ENCODE measurements around the gene PPP2R5B.

Gene PPP2R5B

GRCh38 chr11:64923944-64924909 is at the start of gene PPP2R5B:
TSS of gene PPP2R5B (plus strand) at chr11:64924689. CDS start at chr11:64925735, 1,046 bp downstream.
- no peaks in the 10 kb centered on the region for H3K27me3 ChIP-seq (ENCODE audit: control insufficient read depth, insufficient read depth, low read length)
- no peaks in the 10 kb centered on the region for H3K36me3 ChIP-seq (ENCODE audit: control insufficient read depth, insufficient read depth, low read length)
- H3K4me3 ChIP-seq (ENCODE audit: low read depth, low read length) = peak within 1 kb of the TSS; percentile 62
- H3K4me1 ChIP-seq (ENCODE audit: control insufficient read depth, insufficient read depth, low read length) = peaks cover 6% of the 10 kb centered on the region
- peak within 1 kb of the TSS; percentile 77 for H3K27ac ChIP-seq (ENCODE audit: low read depth, low read length)
- H3K9me3 ChIP-seq (ENCODE audit: control insufficient read depth, insufficient read depth, low read length) = no peaks in the 10 kb centered on the region
- H3K9ac ChIP-seq (ENCODE audit: low read depth, low read length) = peak within 1 kb of the TSS; percentile 24; the same call in 1 of the 2 replicates

- Histone ChIP-seq H3K4me1 (ENCODE audit: control insufficient read depth, insufficient read depth, low read length) (peaks cover 9% of the 10 kb centered on the region), H3K36me3 (ENCODE audit: control insufficient read depth, insufficient read depth, low read length) (peaks cover 7% of the 10 kb centered on the region; the same call in 1 of the 2 replicates), H3K4me3 (ENCODE audit: low read depth, low read length) (no peak overlapping the region), H3K27ac (ENCODE audit: low read depth, low read length) (no peak overlapping the region), H3K9ac (ENCODE audit: low read depth, low read length) (no peak overlapping the region), H3K27me3 (ENCODE audit: control insufficient read depth, insufficient read depth, low read length) (no peaks in the 10 kb centered on the region), H3K9me3 (ENCODE audit: control insufficient read depth, insufficient read depth, low read length) (no peaks in the 10 kb centered on the region)
Measured at GRCh38 chr11:64875369-64876228, 48.9 kb upstream of the PPP2R5B start.

GRCh38 chr11:64876229-64876750 is 48.2 kb upstream of the PPP2R5B start:
- H3K4me1 ChIP-seq (ENCODE audit: control insufficient read depth, insufficient read depth, low read length) = peaks cover 9% of the 10 kb centered on the region
- H3K36me3 ChIP-seq (ENCODE audit: control insufficient read depth, insufficient read depth, low read length) = peaks cover 7% of the 10 kb centered on the region; the same call in 1 of the 2 replicates
- no peak overlapping the region for H3K4me3 ChIP-seq (ENCODE audit: low read depth, low read length)
- no peak overlapping the region for H3K27ac ChIP-seq (ENCODE audit: low read depth, low read length)
- no peaks in the 10 kb centered on the region for H3K9me3 ChIP-seq (ENCODE audit: control insufficient read depth, insufficient read depth, low read length)
- no peaks in the 10 kb centered on the region for H3K27me3 ChIP-seq (ENCODE audit: control insufficient read depth, insufficient read depth, low read length)
- H3K9ac ChIP-seq (ENCODE audit: low read depth, low read length) = no peak overlapping the region

GRCh38 chr11:64876835-64877341 is 47.6 kb upstream of the PPP2R5B start:
- no peak overlapping the region for H3K9ac ChIP-seq (ENCODE audit: low read depth, low read length)
- H3K27ac ChIP-seq (ENCODE audit: low read depth, low read length) = no peak overlapping the region
- peak overlapping the region; percentile 88 for H3K4me3 ChIP-seq (ENCODE audit: low read depth, low read length)
- H3K36me3 ChIP-seq (ENCODE audit: control insufficient read depth, insufficient read depth, low read length) = peaks cover 7% of the 10 kb centered on the region; the same call in 1 of the 2 replicates
- no peaks in the 10 kb centered on the region for H3K9me3 ChIP-seq (ENCODE audit: control insufficient read depth, insufficient read depth, low read length)
- no peaks in the 10 kb centered on the region for H3K27me3 ChIP-seq (ENCODE audit: control insufficient read depth, insufficient read depth, low read length)
- H3K4me1 ChIP-seq (ENCODE audit: control insufficient read depth, insufficient read depth, low read length) = peaks cover 9% of the 10 kb centered on the region

GRCh38 chr11:64877390-64878222 is 46.9 kb upstream of the PPP2R5B start:
- Histone ChIP-seq H3K27me3 (ENCODE audit: control insufficient read depth, insufficient read depth, low read length) (no peaks in the 10 kb centered on the region), H3K36me3 (ENCODE audit: control insufficient read depth, insufficient read depth, low read length) (peaks cover 7% of the 10 kb centered on the region; the same call in 1 of the 2 replicates), H3K4me3 (ENCODE audit: low read depth, low read length) (peak overlapping the region; percentile 88), H3K9ac (ENCODE audit: low read depth, low read length) (peak overlapping the region; percentile 61), H3K4me1 (ENCODE audit: control insufficient read depth, insufficient read depth, low read length) (peaks cover 9% of the 10 kb centered on the region), H3K27ac (ENCODE audit: low read depth, low read length) (no peak overlapping the region), H3K9me3 (ENCODE audit: control insufficient read depth, insufficient read depth, low read length) (no peaks in the 10 kb centered on the region)

- peak overlapping the region; percentile 88 for H3K4me3 ChIP-seq (ENCODE audit: low read depth, low read length)
- H3K9ac ChIP-seq (ENCODE audit: low read depth, low read length) = peak overlapping the region; percentile 61
- no peak overlapping the region for H3K27ac ChIP-seq (ENCODE audit: low read depth, low read length)
- peaks cover 9% of the 10 kb centered on the region for H3K4me1 ChIP-seq (ENCODE audit: control insufficient read depth, insufficient read depth, low read length)
- H3K27me3 ChIP-seq (ENCODE audit: control insufficient read depth, insufficient read depth, low read length) = no peaks in the 10 kb centered on the region
- peaks cover 4% of the 10 kb centered on the region; the same call in 1 of the 2 replicates for H3K36me3 ChIP-seq (ENCODE audit: control insufficient read depth, insufficient read depth, low read length)
- no peaks in the 10 kb centered on the region for H3K9me3 ChIP-seq (ENCODE audit: control insufficient read depth, insufficient read depth, low read length)
Measured at GRCh38 chr11:64878223-64878493, 46.3 kb upstream of the PPP2R5B start.

- Histone ChIP-seq H3K27ac (ENCODE audit: low read depth, low read length) (peak within 1 kb of the TSS; percentile 79), H3K9ac (ENCODE audit: low read depth, low read length) (peak within 1 kb of the TSS; percentile 82), H3K4me1 (ENCODE audit: control insufficient read depth, insufficient read depth, low read length) (peaks cover 9% of the 10 kb centered on the region), H3K36me3 (ENCODE audit: control insufficient read depth, insufficient read depth, low read length) (no peaks in the 10 kb centered on the region; the same call in 1 of the 2 replicates), H3K4me3 (ENCODE audit: low read depth, low read length) (peak within 1 kb of the TSS; percentile 88), H3K9me3 (ENCODE audit: control insufficient read depth, insufficient read depth, low read length) (no peaks in the 10 kb centered on the region), H3K27me3 (ENCODE audit: control insufficient read depth, insufficient read depth, low read length) (no peaks in the 10 kb centered on the region)
Measured at GRCh38 chr11:64878494-64879243, 45.8 kb upstream of the PPP2R5B start, which contains the start of gene EHD1. TSS of gene EHD1 (minus strand) at chr11:64878621. CDS start at chr11:64878464, 157 bp downstream.

- Histone ChIP-seq H3K4me1 (ENCODE audit: control insufficient read depth, insufficient read depth, low read length) (peaks cover 9% of the 10 kb centered on the region), H3K4me3 (ENCODE audit: low read depth, low read length) (peak overlapping the region; percentile 88), H3K9ac (ENCODE audit: low read depth, low read length) (peak overlapping the region; percentile 82), H3K27me3 (ENCODE audit: control insufficient read depth, insufficient read depth, low read length) (no peaks in the 10 kb centered on the region), H3K36me3 (ENCODE audit: control insufficient read depth, insufficient read depth, low read length) (no peaks in the 10 kb centered on the region; the same call in 1 of the 2 replicates), H3K9me3 (ENCODE audit: control insufficient read depth, insufficient read depth, low read length) (no peaks in the 10 kb centered on the region), H3K27ac (ENCODE audit: low read depth, low read length) (peak overlapping the region; percentile 79)
Measured at GRCh38 chr11:64879244-64879900, 45.1 kb upstream of the PPP2R5B start.

- Histone ChIP-seq H3K4me3 (ENCODE audit: low read depth, low read length) (no peak overlapping the region), H3K9me3 (ENCODE audit: control insufficient read depth, insufficient read depth, low read length) (no peaks in the 10 kb centered on the region), H3K9ac (ENCODE audit: low read depth, low read length) (no peak overlapping the region), H3K27me3 (ENCODE audit: control insufficient read depth, insufficient read depth, low read length) (no peaks in the 10 kb centered on the region), H3K4me1 (ENCODE audit: control insufficient read depth, insufficient read depth, low read length) (peaks cover 9% of the 10 kb centered on the region), H3K27ac (ENCODE audit: low read depth, low read length) (no peak overlapping the region), H3K36me3 (ENCODE audit: control insufficient read depth, insufficient read depth, low read length) (no peaks in the 10 kb centered on the region)
Measured at GRCh38 chr11:64880240-64881001, 44.1 kb upstream of the PPP2R5B start.
